HT1080 (cell line): Measurements from ENCODE around the gene NUDT16. TPM values are rescaled to one million over a fixed set of nuclear protein-coding genes. Genes with fewer than 3 reads are reported as not detected.
"Not testable (repeated sequence)": the region's sequence is repeated elsewhere in the genome, so short reads cannot be mapped to it uniquely, and the experiment has no call there.

ENCODE experiments used
- DNase-seq: peaks from one replicate; pipeline ENCODE4 v3.0.0-alpha.2; 2015; ENCODE audit warnings: low read depth
- total RNA-seq: library from RNA; depleted of rRNA; stranded (reverse); fragments of >200 nt; shearing (Covaris generic); gene quantifications from 2 replicates; pipeline ENCODE4 v1.2.3, GENCODE V29; 2014

Gene NUDT16
- total RNA-seq, 1 experiment from 2014 or later: 18.4 TPM

DNA sequence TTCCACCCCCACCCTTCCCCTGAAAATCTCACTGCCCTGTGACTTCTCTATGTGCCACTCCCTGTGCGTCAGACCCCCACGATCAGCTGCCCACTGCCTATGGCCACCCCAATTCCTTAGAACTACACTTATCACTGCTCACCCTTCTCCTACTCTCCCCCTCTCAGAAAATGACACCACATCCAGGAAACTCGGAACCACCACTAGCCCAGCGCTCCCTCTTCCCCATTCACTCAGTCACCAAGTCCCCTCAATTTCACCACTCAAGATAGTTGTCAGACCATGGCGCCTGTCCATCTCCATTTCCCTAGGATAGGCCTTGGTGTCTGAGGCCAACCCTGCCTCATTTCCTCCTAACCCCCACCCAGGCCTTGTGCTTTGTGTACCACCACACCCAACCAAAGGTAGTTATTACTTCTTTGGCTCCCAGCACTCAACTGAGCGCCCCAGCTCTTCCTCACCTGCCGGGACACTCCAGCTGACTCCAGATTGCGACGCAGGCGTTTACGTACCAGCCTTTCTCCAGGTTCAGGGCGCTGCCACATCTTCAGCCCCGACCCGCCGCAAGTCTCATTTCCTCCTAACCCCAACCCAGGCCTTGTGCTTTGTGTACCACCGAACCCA is 641 bp upstream of the NUDT16 start:
- not testable (repeated sequence) for DNase-seq

- DNase-seq: no peak
Measured at GRCh38 chr3:131386429-131387165, 5.0 kb downstream of the NUDT16 start.

GRCh38 chr3:131387796-131388489 is 6.4 kb downstream of the NUDT16 start:
- no peak for DNase-seq

- DNase-seq: peak; percentile 41
Measured at GRCh38 chr3:131388490-131388799, 6.9 kb downstream of the NUDT16 start.

- no peak for DNase-seq
Measured at GRCh38 chr3:131390331-131390730, 8.8 kb downstream of the NUDT16 start.

- no peak for DNase-seq
Measured at GRCh38 chr3:131393051-131393450, 11.5 kb downstream of the NUDT16 start.

DNA sequence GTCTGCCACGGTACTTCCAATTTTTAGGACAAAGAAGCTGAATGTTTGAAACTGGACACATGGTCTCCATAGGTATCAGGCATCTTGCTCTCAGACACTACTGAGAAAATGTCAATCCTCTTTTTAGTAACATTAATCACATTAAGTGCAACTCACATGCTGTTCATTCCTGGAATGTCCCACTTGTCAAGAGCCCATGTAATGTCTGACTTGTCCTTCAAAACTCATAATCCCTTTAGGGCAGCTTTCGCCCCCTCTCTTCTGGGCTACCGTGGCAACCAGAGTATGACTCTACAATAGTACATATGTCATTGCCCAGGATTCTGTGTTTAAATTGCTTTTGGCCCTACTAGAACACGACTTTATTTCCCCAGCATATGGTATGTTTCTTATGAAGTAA is 12.3 kb downstream of the NUDT16 start:
- DNase-seq: no peak

DNA sequence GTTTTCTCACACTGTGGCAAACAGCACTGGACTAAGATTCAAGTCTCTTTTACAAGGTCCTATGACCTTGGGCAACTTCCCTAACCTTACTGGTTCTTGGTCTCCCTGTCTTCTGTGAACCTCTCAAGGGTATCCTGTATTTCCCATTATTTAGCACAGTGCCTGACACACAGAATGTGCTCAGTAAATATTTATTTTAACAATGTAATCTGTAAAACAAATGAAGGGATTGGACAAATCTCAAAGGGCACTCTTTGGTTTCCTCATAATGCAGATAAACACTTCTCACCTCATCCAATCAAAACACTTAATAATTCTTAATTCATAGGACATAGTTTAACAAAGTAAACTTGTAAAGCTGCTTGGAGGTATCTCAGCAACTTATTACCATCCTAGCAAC is 12.8 kb downstream of the NUDT16 start:
- no peak for DNase-seq

DNA sequence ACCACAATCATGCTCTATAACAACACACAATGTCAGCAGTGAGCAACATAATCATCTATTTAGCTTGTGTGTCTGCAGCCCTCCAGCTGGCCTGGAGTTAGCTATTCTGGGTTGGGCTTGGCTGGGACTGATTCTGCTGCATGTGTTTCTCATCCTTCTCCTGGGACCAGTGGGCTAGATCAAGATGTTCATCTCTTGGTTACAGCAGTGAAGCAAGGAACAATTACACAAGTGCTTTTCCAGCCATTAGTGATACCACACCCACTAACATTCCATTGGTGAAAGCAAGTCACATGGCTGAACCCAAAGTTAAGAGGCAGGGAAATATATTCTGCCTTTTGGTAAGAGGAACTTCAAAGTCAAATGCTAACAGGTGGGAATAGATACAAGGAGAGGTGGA is 14.6 kb downstream of the NUDT16 start:
- no peak for DNase-seq

GRCh38 chr3:131397889-131398288 is 16.3 kb downstream of the NUDT16 start:
- peak; percentile 23 for DNase-seq

GRCh38 chr3:131401978-131402377 is 20.4 kb downstream of the NUDT16 start:
- DNase-seq: no peak

DNA sequence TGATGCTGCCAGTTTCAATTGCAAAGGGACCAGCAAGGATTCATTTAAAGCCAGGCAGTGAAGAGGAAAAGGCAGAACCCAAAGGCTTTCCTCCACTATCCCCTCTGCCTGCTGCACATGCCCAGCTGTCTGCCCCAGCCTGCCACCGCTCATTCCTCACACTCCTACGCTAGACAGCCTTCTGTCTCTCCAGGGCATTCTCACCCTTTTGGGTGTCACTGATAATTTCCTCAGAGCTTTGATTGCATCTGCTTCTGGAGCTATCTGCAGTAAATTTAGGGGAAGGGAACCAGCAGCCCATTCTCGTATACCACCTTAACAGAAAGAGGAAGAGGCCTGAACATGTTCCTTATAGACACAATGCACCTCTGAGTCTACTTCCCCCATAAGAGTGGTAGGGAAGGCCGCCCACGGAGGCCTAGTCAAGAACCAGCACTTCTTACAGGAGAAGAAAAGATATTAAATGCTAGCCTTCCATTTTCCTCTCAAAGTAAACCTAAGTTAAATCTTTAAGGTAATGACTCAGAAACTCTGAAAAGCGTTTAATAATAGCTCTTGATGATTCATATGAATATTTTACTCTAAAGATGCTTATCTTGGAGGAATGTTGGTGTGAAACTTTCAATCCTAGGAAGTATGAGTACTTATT is 20.9 kb downstream of the NUDT16 start:
- DNase-seq: peak; percentile 31

DNA sequence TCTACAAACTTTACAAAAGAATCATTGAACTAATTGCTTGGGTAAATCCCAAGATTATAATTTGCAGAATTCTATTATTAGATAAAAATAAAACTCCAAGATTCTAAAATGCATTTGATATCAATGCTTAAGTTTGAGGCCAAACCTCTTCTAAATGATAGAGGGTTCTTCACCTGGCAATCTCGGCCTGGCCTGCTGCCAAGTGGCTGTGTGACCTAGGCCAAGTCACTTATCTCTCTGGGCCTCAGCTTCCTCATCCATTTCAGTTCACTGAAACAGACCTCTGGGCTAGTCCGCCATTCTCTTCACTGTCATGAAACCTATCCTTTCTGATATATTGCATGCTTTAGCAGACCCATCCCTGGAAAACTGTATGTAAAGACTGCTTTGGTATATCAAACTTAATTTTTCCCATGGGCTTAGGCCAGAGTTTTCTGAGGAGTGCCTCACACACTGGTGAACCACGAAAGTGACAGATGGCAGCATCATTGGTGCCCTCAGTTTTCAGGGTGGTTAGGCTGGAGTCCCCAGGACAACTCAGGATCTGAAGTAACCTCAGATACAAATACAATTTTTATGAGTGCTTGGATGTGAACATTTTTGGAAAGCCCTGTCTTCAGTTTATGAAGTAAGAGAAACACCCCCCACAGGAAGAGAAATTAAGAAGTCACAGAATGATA is 21.8 kb downstream of the NUDT16 start:
- DNase-seq: no peak

DNA sequence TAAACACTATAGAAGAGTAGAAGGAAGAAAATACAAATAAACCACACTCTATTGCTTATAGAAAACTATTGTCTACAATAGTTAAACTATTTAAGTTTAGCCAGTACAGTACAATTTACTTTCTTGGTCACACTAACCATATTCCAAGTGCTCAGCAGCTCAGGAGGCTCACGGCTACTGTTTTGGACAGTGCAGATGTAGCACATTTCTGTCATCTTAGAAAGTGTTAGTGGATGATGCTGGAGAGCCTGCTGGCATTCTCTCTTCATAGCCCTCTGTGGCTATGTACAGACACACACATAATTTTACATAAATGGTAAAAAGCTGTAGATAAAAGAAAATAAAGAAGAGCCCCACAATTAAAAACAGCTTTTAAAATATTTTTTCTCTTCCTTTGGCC is 23.8 kb downstream of the NUDT16 start:
- no peak for DNase-seq

- no peak for DNase-seq
Measured at GRCh38 chr3:131406274-131406673, 24.7 kb downstream of the NUDT16 start.

DNA sequence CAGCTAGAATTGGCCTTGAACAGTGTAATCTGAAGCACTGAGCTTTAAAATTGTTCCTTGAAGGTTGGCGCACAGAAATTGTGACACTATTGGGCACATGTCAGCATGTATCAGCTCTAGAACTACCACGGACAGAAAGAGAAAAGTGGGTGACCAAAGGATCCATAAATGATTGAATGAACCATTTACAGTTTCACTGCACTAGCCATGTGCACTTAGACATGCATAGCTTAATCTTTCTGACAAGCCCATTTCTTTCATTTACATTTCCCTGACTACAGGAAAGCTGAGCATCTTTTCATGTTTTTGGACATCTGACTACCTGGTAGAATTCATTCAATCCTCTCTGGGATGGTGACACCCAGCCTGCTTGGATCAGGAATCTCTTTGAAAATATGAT is 36.2 kb downstream of the NUDT16 start:
- DNase-seq: no peak

DNA sequence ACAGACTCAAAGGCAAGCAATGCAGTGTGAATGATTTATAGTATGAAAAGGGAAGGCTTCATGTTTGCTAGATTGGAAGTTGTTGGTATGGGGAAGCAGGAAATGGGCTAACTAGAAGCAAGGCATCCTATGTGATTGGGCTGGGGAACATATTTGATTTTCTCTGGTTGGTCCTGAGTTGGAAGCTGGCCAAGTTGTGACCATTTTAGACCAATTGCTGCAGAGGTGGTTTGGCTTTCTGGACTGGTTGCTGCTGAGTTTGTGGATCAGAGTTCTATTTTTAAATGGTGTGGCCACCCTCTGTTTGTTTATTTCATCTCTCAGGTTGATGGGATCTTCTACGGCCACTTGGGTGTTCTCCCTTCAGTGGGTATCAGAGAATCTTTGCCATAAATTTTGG is 39.7 kb downstream of the NUDT16 start:
- DNase-seq: no peak

- no peak for DNase-seq
Measured at GRCh38 chr3:131421957-131422498, 40.5 kb downstream of the NUDT16 start.

DNA sequence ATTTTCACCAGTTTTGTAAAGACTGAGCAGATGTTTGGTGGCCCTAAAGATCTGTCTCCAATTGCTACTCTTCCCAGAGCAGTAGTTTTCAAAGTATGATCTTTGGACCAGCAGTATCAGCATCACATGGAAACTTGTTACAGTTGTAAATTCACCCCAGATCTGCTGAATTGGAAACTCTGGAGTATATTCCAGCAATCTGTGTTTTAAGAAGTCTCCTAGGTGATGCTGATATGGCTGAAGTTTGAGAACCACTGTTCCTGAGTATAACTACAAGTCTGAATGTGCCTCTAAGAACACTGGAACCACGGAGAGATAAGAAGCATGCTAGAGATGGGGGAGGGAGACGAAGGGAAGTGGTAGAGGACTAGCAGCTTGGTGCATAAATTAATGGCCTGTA is 45.7 kb downstream of the NUDT16 start:
- no peak for DNase-seq

DNA sequence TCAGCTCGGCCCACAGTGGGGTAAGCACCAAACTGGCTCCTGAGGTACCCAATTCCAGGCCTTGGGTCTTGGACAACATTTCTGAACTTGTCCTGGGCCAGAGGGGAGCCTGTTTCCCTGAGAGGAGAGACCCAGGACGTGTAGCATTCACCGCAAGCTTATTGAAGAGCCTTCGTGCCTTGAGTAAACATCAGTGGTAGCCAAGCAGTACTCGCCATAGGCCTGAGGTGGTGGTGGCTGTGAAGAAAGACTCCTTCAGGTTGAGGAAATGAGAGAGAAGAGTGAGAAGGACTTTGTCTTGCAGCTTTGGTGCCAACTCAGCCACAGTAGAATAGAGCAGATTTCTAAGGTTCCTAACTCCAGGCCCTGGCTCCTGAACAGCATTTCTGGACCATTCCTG is 50.2 kb downstream of the NUDT16 start:
- DNase-seq: no peak

GRCh38 chr3:131432441-131432840 is 50.9 kb downstream of the NUDT16 start:
- DNase-seq: no peak
